ENCODE measurements around the gene PCID2.

GRCh38 chr13:113166266-113166665 is 42.2 kb downstream of the PCID2 start:
- TF ChIP-seq CTCF (IDR thresholded peaks at IDR 0.05), result no peak
- TF ChIP-seq POLR2AphosphoS5 (IDR thresholded peaks at IDR 0.05), result no peak
- no peak for TF ChIP-seq EP300 (IDR thresholded peaks at IDR 0.05)
